IMR-90 (cell line): ENCODE measurements around the gene DUOX2. TPM values are rescaled to one million over a fixed set of nuclear protein-coding genes. Genes with fewer than 3 reads are reported as not detected.

ENCODE experiments used
- ATAC-seq: fragments of 200-7000 bp; cut with Tn5 transposase; 2 replicates; pipeline ENCODE4 v1.9.1; 2020; ENCODE audit warnings: low read depth, mild to moderate bottlenecking, moderate library complexity
- BruUV-seq: library from RNA; stranded (reverse); fragments of 400-500 nt; replicated peaks from 2 replicates; lab custom pipeline; 2021; lab: Mats Ljungman, UMichigan
- CTCF ChIA-PET: fragments of 300-600 bp; formaldehyde crosslinking; extraction: SDS; loops from one replicate; lab custom pipeline; 2021; ENCODE audit warnings: antibody characterized with exemption; lab: Yijun Ruan, JAX
- POLR2A ChIA-PET: fragments of 300-600 bp; sonication (Branson Sonifier 250); formaldehyde crosslinking; loops from one replicate; lab custom pipeline; 2022; ENCODE audit warnings: antibody characterized with exemption; ENCODE audit not compliant: unreplicated experiment; lab: Charles Lee
- DNase-seq: peaks from one replicate; pipeline ENCODE4 v3.0.0; 2013
- H2AFZ ChIP-seq: replicated peaks from 2 replicates; pipeline ENCODE3; 2013; ENCODE audit warnings: low read length, mild to moderate bottlenecking; ENCODE audit not compliant: poor library complexity
- H2AK5ac ChIP-seq: 2 replicates; pipeline ENCODE4 v1.6.1; 2013; ENCODE audit warnings: low read depth, low read length, inconsistent platforms
- H2AK9ac ChIP-seq: replicated peaks from 2 replicates; pipeline ENCODE3; 2013; ENCODE audit warnings: mild to moderate bottlenecking, low read depth, low read length, moderate library complexity; ENCODE audit not compliant: poor library complexity
- H2BK120ac ChIP-seq: 2 replicates; pipeline ENCODE4 v1.6.1; 2013; ENCODE audit warnings: low read depth, low read length, inconsistent platforms
- H2BK15ac ChIP-seq: 3 replicates; pipeline ENCODE4 v1.6.1; 2013; ENCODE audit warnings: low read depth, low read length, inconsistent platforms
- H2BK20ac ChIP-seq: 2 replicates; pipeline ENCODE4 v1.6.1; 2013; ENCODE audit warnings: low read depth, mild to moderate bottlenecking, inconsistent platforms, low read length, moderate library complexity
- H2BK5ac ChIP-seq: 2 replicates; pipeline ENCODE4 v1.6.1; 2013; ENCODE audit warnings: mild to moderate bottlenecking, low read depth, low read length, inconsistent platforms; ENCODE audit not compliant: poor library complexity, severe bottlenecking
- H3K14ac ChIP-seq: replicated peaks from 2 replicates; pipeline ENCODE4 v1.6.1; 2013; ENCODE audit warnings: low read depth, low read length, inconsistent platforms
- H3K18ac ChIP-seq: 2 replicates; pipeline ENCODE4 v1.6.1; 2013; ENCODE audit warnings: low read depth, low read length, control low read depth
- H3K23ac ChIP-seq: 2 replicates; pipeline ENCODE4 v1.6.1; 2013; ENCODE audit warnings: low read depth, low read length, inconsistent platforms
- H3K27ac ChIP-seq: 2 replicates; pipeline ENCODE4 v1.5.1; 2013; ENCODE audit warnings: mild to moderate bottlenecking, control low read depth, low read length; ENCODE audit not compliant: insufficient read depth
- H3K27me3 ChIP-seq: 2 replicates; pipeline ENCODE4 v1.6.1; 2013; ENCODE audit warnings: low read length; ENCODE audit not compliant: control insufficient read depth, insufficient read depth
- H3K36me3 ChIP-seq: 2 replicates; pipeline ENCODE4 v1.6.1; 2013; ENCODE audit warnings: low read length, mixed read lengths; ENCODE audit not compliant: control insufficient read depth, insufficient read depth
- H3K4ac ChIP-seq: 2 replicates; pipeline ENCODE4 v1.6.1; 2013; ENCODE audit warnings: low read depth, low read length, inconsistent platforms
- H3K4me1 ChIP-seq: 2 replicates; pipeline ENCODE4 v1.6.1; 2013; ENCODE audit warnings: low read length, mixed read lengths; ENCODE audit not compliant: control insufficient read depth, insufficient read depth
- H3K4me2 ChIP-seq: 2 replicates; pipeline ENCODE4 v1.6.1; 2013; ENCODE audit warnings: low read depth, mild to moderate bottlenecking, control low read depth, low read length, moderate library complexity
- H3K4me3 ChIP-seq: 2 replicates; pipeline ENCODE4 v1.5.1; 2013; ENCODE audit warnings: low read depth, mild to moderate bottlenecking, control low read depth, low read length, moderate library complexity; ENCODE audit not compliant: insufficient read depth
- H3K56ac ChIP-seq: 2 replicates; pipeline ENCODE4 v1.6.1; 2013; ENCODE audit warnings: low read length, inconsistent platforms; ENCODE audit not compliant: insufficient read depth; ENCODE audit errors: extremely low read depth
- H3K79me1 ChIP-seq, 2 experiments: 2 replicates each; pipeline ENCODE4 v1.6.1; 2013; ENCODE audit warnings: low read length in 2 of 2, inconsistent platforms in 1 of 2, low read depth in 1 of 2
- H3K9ac ChIP-seq: 2 replicates; pipeline ENCODE4 v1.6.1; 2013; ENCODE audit warnings: low read depth, low read length, control low read depth
- H3K9me1 ChIP-seq: 2 replicates; pipeline ENCODE4 v1.6.1; 2013; ENCODE audit warnings: low read length, inconsistent platforms; ENCODE audit not compliant: insufficient read depth
- H3K9me3 ChIP-seq: 2 replicates; pipeline ENCODE4 v1.6.1; 2013; ENCODE audit warnings: low read length; ENCODE audit not compliant: control insufficient read depth, insufficient read depth
- H4K20me1 ChIP-seq: 2 replicates; pipeline ENCODE4 v1.6.1; 2013; ENCODE audit warnings: low read length, inconsistent platforms; ENCODE audit not compliant: insufficient read depth
- H4K5ac ChIP-seq: 2 replicates; pipeline ENCODE4 v1.6.1; 2013; ENCODE audit warnings: mild to moderate bottlenecking, low read depth, low read length, control low read depth
- H4K8ac ChIP-seq, 2 experiments: 2 replicates each; pipeline ENCODE4 v1.6.1; 2013; ENCODE audit warnings: low read depth in 2 of 2, low read length in 2 of 2, control low read depth in 1 of 2, inconsistent platforms in 1 of 2
- H4K91ac ChIP-seq: 2 replicates; pipeline ENCODE4 v1.6.1; 2013; ENCODE audit warnings: low read depth, low read length, inconsistent platforms; ENCODE audit not compliant: insufficient read depth
- BHLHE40 ChIP-seq: fragments of 150-350 bp; IDR thresholded peaks from 2 replicates; pipeline ENCODE4 v1.6.1; 2016; ENCODE audit warnings: mild to moderate bottlenecking, low read depth, low read length
- CEBPB ChIP-seq: IDR thresholded peaks from 2 replicates; pipeline ENCODE4 v1.6.1; 2012; ENCODE audit warnings: low read depth, low read length, improper control_type of control experiment
- FOS ChIP-seq: fragments of 150-350 bp; IDR thresholded peaks from 2 replicates; pipeline ENCODE4 v1.6.1; 2016; ENCODE audit warnings: low read depth, low read length
- MAFK ChIP-seq: IDR thresholded peaks from 2 replicates; pipeline ENCODE4 v1.6.1; 2012; ENCODE audit warnings: low read depth, low read length, improper control_type of control experiment
- MXI1 ChIP-seq: IDR thresholded peaks from 2 replicates; pipeline ENCODE4 v1.6.1; 2012; ENCODE audit warnings: low read depth, mild to moderate bottlenecking, low read length, moderate library complexity, borderline replicate concordance
- NFE2L2 ChIP-seq: fragments of 150-350 bp; IDR thresholded peaks from 2 replicates; pipeline ENCODE4 v1.6.1; 2016; ENCODE audit warnings: low read depth, mild to moderate bottlenecking, low read length
- POLR2A ChIP-seq: IDR thresholded peaks from 2 replicates; pipeline ENCODE4 v1.6.1; 2012; ENCODE audit warnings: mild to moderate bottlenecking, low read depth, low read length
- RAD21 ChIP-seq: IDR thresholded peaks from 2 replicates; pipeline ENCODE4 v1.6.1; 2012; ENCODE audit warnings: low read length, improper control_type of control experiment
- RCOR1 ChIP-seq: IDR thresholded peaks from 2 replicates; pipeline ENCODE4 v1.6.1; 2012; ENCODE audit warnings: mild to moderate bottlenecking, low read length, improper control_type of control experiment; ENCODE audit not compliant: insufficient replicate concordance
- RFX5 ChIP-seq: IDR thresholded peaks from 2 replicates; pipeline ENCODE4 v1.8.0; 2012; ENCODE audit warnings: low read depth, mild to moderate bottlenecking, low read length, moderate library complexity
- USF2 ChIP-seq: fragments of 150-350 bp; IDR thresholded peaks from 2 replicates; pipeline ENCODE4 v1.6.1; 2017; ENCODE audit warnings: mild to moderate bottlenecking, antibody characterized with exemption, low read length, low read depth
- WGBS, 2 experiments: methylation state at CpG; one replicate each; pipeline versions ENCODE4 v1.1.5 to v1.1.7; 2013; ENCODE audit warnings: missing lambda C conversion rate in 2 of 2; ENCODE audit not compliant: insufficient read length in 1 of 2; ENCODE audit errors: extremely low coverage in 2 of 2; 5-methylcytosine and 5-hydroxymethylcytosine counted together
- dilution Hi-C: fragments of 300-500 bp; cut with HindIII; formaldehyde crosslinking; loops from one replicate; pipeline ENCODE4 v1.14.3; 2018; ENCODE audit warnings: low sequenced_read_pairs; ENCODE audit not compliant: unreplicated experiment
- in situ Hi-C: fragments of 300-500 bp; cut with MboI; formaldehyde crosslinking; loops from 3 replicates; pipeline ENCODE4 v1.14.3; 2019; ENCODE audit warnings: low sequenced_read_pairs, inconsistent platforms, mixed read lengths
- intact Hi-C: fragments of 100-400 bp; cut with micrococcal nuclease; formaldehyde crosslinking; loops from 2 replicates; pipeline ENCODE4 v1.10.0; 2022
- polyA plus RNA-seq, 3 experiments: library from polyadenylated mRNA; depleted of rRNA; stranded (reverse); fragments of >200 nt; gene quantifications; 2 replicates each; pipeline ENCODE4 v1.2.3, GENCODE V29; 2012; ENCODE audit warnings: low replicate concordance in 1 of 3
- total RNA-seq: library from RNA; depleted of rRNA; stranded (reverse); fragments of >200 nt; gene quantifications from 2 replicates; pipeline ENCODE4 v1.2.3, GENCODE V29; 2012

DUOX2 gene
- total and polyA plus RNA-seq, 2 of the 4 experiments (the other 2 are of a cell fraction) = not detected

GRCh38 chr15:45116482-45117307 lies 2.7 kb upstream of the DUOX2 start (continued):
- TF ChIP-seq USF2 (no peak), BHLHE40 (no peak), MAFK (no peak), FOS (no peak)

- no peak overlapping the region for H2AFZ ChIP-seq
- no TSS peak for BruUV-seq
Observed at GRCh38 chr15:45116006-45116481, 2.1 kb upstream of the DUOX2 start.

More at GRCh38 chr15:45116006-45116481, 2.1 kb upstream of the DUOX2 start:
- TF ChIP-seq RAD21 (no peak), FOS (no peak), NFE2L2 (no peak), RFX5 (no peak), MXI1 (no peak), CEBPB (no peak), POLR2A (no peak), RCOR1 (no peak)
- Histone ChIP-seq H3K9me3 (no peaks in the 10 kb centered on the region), H2AK5ac (no peak overlapping the region), H3K18ac (no peak overlapping the region), H3K27me3 (peaks cover 65% of the 10 kb centered on the region), H3K4ac (no peak overlapping the region), H3K9me1 (no peaks in the 10 kb centered on the region), H2AK9ac (peak overlapping the region; percentile 28), H2BK20ac (no peak overlapping the region), H3K14ac (no peak overlapping the region), H2BK120ac (no peak overlapping the region), H3K23ac (no peak overlapping the region), H3K4me3 (no peak overlapping the region), H3K9ac (no peak overlapping the region), H4K91ac (no peak overlapping the region), H4K8ac (no peak overlapping the region), H2BK5ac (no peak overlapping the region), H3K4me2 (no peak overlapping the region), H4K20me1 (no peaks in the 10 kb centered on the region), H3K4me1 (no peaks in the 10 kb centered on the region; the same call in 1 of the 2 replicates), H3K27ac (no peak overlapping the region), H4K5ac (no peak overlapping the region), H3K56ac (no peak overlapping the region), H3K36me3 (no peaks in the 10 kb centered on the region), H3K79me1 (no peaks in the 10 kb centered on the region), H2BK15ac (no peak overlapping the region)
- in situ Hi-C loops = no loop called here
- dilution Hi-C loops = no loop called here
- POLR2A ChIA-PET = no interaction called here
- 20% methylated on average over 2 of the region's 19 CpGs; no CpG with 5 or more reads in 1 of the 2 experiments for WGBS, 2 experiments
- intact Hi-C loops = loop anchor here (5.0 kb wide), 1 partner anchor 264 kb away; no protein-coding TSS in a partner anchor
- ATAC-seq = no peak
- CTCF ChIA-PET = no interaction called here
- DNase-seq = no peak
